ENCODE data around the gene SPECC1.
"Not testable (repeated sequence)": the region's sequence is repeated elsewhere in the genome, so short reads cannot be mapped to it uniquely, and the experiment has no call there.

SPECC1 gene

DNA sequence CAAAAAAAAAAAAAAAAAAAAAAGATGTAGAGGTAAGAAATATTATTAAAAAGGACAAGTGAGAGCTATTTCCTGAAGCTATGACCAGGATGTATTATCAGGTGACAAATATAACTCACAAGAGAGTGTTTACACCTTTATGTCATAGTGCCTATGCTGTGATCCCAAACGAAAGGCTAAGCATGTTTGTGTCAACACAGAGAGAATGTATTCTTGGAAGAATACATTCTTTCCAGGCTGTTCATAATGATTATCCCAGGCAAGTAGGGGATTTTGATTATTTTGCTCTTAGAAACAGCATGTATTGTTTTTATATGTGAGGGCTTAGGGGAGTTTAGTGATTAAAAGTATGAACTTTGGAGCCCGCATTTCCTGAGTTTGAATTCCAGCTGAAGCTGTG lies 175.0 kb downstream of the SPECC1 start:
- DNase-seq: no peak
- Mint-ChIP-seq H3K4me3 (no peak overlapping the region), H3K27ac (no peak overlapping the region), H3K9me3 (no peaks in the 10 kb centered on the region), H3K4me1 (no peaks in the 10 kb centered on the region), H3K27me3 (no peaks in the 10 kb centered on the region)
- no peak for ATAC-seq

DNA sequence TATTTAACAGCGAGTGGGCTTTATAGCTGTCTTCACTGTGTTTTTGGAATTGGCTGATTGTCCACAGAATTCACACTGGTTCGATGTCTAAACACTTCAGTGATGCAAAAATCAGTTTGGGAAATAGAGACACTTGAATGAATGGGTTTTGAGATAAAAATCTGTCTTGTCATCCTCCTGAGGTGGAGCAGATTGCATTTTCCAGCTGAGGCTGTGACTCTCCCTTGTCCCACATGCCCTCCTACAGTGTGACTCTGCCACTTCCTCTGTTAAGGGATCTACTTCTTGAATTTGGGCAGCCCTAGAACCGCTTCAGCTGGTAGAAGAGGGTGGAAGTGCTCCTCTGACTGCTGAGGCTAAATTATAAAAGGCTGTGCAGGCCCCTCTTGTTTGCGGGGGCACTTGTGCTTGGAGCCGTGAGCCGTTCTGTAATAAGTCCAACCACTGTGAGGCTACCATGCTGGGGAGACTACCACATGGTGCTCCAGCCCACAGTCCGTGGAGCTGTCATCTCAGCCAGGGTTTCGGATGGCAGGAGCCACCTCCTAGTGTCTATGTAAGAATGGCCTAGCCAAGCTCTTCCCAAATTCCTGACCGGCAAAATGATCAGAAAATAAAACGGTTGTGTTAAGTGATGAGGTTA lies 175.9 kb downstream of the SPECC1 start:
- no peaks in the 10 kb centered on the region for H3K4me1 Mint-ChIP-seq
- H3K9me3 Mint-ChIP-seq: no peaks in the 10 kb centered on the region
- no peak overlapping the region for H3K4me3 Mint-ChIP-seq
- no peaks in the 10 kb centered on the region for H3K27me3 Mint-ChIP-seq
- no peak for DNase-seq
- ATAC-seq: no peak
- peak overlapping the region in 1 of 2 donors; percentile 74 for H3K27ac Mint-ChIP-seq

DNA sequence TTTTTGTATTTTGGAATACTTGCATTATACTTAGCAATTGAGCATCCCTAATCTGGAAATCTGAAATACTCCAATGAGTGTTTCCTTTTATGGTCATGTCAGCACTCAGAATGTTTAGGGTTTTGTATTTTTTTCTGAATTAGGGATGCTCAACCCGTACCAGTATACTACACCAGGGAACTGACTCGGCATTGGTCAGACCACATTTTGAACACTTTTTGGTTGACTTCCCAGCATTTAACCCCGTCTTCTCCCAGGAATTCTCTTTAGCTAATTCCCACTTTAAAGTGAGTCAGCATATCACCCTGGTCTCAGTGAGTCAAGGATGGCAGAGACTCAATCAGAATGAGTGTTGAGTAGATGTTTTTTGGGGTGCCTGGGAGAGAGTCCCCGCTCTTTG lies 177.9 kb downstream of the SPECC1 start:
- Mint-ChIP-seq H3K4me3 (no peak overlapping the region), H3K4me1 (no peaks in the 10 kb centered on the region), H3K27me3 (no peaks in the 10 kb centered on the region), H3K27ac (no peak overlapping the region), H3K9me3 (no peaks in the 10 kb centered on the region)
- ATAC-seq: no peak
- no peak for DNase-seq

DNA sequence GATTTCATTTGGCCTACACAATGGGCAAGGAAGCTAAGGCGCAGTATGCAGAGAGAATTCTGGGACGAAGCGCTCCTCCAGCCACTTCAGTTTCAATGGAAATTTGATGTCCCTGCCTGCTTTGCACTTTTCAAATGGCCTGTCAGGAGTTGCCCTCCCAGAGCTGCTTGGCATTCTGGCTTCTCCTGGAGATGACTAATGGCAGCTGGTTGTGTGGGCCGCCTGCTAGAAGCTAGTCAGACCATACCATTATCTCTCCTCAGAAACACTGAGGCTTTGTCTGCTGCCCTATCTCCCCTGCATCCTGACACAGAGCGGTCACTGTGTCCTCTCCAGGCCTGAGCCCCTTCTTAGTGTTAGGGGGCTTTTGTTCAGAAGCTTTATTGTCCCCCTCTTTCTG lies 180.1 kb downstream of the SPECC1 start:
- Mint-ChIP-seq H3K27me3 (no peaks in the 10 kb centered on the region), H3K4me1 (no peaks in the 10 kb centered on the region)

DNA sequence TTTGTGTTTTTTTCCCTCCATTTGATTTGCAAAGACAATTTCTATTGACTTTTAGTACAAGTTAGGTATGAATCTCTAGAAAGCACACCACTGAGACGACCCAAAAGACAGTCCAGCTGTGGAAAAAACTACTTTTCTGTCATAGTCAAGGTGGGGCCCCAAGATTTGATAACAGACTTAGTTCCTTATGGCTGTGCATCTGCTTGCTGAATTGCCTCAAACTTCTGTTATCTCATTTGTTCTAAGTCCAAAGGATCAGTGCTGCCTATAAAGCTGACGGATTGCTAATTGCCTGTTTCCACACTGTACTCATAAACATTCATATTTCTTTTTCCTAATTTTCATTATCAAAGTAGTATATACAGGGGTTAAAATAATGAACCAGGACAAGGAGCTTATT lies 180.8 kb downstream of the SPECC1 start:
- H3K4me1 Mint-ChIP-seq: no peaks in the 10 kb centered on the region
- H3K9me3 Mint-ChIP-seq: peaks cover 0 to 5% of the 10 kb centered on the region in 2 donors
- no peaks in the 10 kb centered on the region for H3K27me3 Mint-ChIP-seq
- DNase-seq: no peak
- H3K4me3 Mint-ChIP-seq: no peak overlapping the region
- H3K27ac Mint-ChIP-seq: no peak overlapping the region
- no peak for ATAC-seq

More for the DNA sequence above, 180.1 kb downstream of the SPECC1 start:
- Mint-ChIP-seq H3K4me3 (no peak overlapping the region), H3K27ac (no peak overlapping the region), H3K9me3 (no peaks in the 10 kb centered on the region)
- no peak for DNase-seq
- no peak for ATAC-seq

DNA sequence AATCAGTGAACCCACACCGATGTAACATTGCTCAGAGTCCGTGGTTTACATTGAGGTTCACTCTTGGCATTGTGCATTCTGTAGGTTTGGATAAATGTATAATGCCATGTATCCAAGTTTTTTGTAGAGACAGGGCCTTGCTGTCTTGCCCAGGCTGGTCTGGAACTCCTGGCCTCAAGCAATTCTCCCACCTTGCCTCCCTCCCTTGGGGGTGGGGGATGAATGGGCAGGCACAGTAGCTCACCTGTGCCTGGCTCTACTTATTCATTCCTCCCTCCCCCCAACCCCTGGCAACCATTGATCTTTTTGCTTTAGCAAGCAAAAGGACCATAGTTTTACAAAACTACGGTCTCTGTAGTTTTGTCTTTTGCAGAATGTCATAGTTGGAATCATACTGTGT lies 181.4 kb downstream of the SPECC1 start:
- ATAC-seq (no peak), DNase-seq (no peak)
- no peak overlapping the region for H3K27ac Mint-ChIP-seq
- H3K4me3 Mint-ChIP-seq: no peak overlapping the region
- H3K9me3 Mint-ChIP-seq: peaks cover 0 to 6% of the 10 kb centered on the region in 2 donors
- no peaks in the 10 kb centered on the region for H3K4me1 Mint-ChIP-seq
- H3K27me3 Mint-ChIP-seq: no peaks in the 10 kb centered on the region

DNA sequence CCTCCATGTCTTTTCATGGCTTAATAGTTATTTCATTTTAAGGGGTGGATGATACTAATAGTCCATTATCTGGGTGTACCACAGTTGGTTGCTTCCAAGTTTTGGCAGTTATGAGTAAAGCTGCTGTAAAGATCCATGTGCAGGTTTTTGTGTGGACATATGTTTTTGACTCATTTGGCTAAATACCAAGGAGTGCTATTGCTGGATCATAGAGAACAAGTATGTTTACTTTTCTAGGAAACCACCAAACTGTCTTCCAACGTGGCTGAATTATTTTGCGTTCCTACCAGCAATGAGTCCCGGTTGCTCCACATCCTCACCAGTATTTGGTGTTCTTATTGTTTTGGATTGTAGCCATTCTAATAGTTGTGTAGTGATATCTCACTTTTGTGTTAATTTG lies 181.9 kb downstream of the SPECC1 start:
- Mint-ChIP-seq H3K4me3 (no peak overlapping the region), H3K27me3 (no peaks in the 10 kb centered on the region), H3K27ac (no peak overlapping the region), H3K4me1 (no peaks in the 10 kb centered on the region), H3K9me3 (peaks cover 4 to 6% of the 10 kb centered on the region in 2 donors)
- ATAC-seq: no peak
- DNase-seq: no peak

DNA sequence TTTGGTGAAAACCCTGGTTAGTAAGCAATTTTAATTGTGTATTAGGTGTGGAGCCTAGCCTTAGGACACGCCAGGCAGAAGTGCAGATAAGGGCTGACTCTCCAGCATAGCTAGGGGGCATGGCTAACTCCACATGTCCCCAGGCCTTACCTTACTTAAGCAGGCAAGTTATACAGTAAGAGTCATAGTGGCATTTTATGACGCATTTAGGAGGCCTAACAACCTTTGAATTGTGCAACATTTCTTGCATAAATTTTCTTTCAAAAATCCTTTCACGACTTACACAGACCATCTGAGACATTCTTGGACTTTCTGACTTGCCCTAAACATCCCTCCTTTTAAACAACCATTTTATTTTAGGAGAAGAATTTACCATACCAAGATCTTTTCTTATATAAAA lies 187.1 kb downstream of the SPECC1 start:
- H3K4me3 Mint-ChIP-seq, H3K27me3 Mint-ChIP-seq, ATAC-seq, H3K4me1 Mint-ChIP-seq, H3K27ac Mint-ChIP-seq, DNase-seq: not testable (repeated sequence)
- H3K9me3 Mint-ChIP-seq: peaks cover 6 to 13% of the 10 kb centered on the region in 2 donors

DNA sequence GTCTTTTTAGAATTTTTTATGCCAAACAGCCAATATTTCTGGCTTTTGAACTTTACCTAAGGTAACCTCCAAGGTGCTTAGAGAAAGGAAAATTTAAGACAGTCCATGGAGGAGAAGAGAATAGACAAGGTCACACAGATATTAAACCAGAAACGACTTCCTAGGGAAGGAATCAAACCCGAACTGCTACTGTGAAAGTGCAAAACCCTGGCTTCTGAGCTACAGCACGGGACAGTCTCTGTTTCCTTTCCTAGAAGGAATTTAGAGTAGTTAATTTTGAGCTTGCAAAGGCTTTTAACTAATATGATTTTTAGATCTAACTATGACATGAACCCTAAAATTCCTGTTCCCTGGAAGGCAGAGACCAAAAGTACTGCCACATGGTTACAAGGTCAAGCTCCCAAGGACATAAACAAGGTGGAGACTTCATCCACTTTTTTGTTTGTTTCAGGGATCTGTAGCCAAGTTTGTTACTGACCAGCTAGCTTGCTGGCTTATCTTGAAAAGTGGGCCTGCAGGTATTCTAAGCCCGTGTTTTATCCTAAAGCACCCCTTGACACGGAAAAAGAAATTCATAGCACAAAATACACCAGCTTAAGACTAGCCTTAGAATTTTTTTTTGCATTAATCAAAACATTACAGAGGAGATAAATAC lies 188.2 kb downstream of the SPECC1 start:
- Mint-ChIP-seq H3K4me1 (no peaks in the 10 kb centered on the region), H3K9me3 (peaks cover 6 to 13% of the 10 kb centered on the region in 2 donors), H3K4me3 (no peak overlapping the region), H3K27me3 (no peaks in the 10 kb centered on the region), H3K27ac (no peak overlapping the region)
- ATAC-seq: no peak
- no peak for DNase-seq

DNA sequence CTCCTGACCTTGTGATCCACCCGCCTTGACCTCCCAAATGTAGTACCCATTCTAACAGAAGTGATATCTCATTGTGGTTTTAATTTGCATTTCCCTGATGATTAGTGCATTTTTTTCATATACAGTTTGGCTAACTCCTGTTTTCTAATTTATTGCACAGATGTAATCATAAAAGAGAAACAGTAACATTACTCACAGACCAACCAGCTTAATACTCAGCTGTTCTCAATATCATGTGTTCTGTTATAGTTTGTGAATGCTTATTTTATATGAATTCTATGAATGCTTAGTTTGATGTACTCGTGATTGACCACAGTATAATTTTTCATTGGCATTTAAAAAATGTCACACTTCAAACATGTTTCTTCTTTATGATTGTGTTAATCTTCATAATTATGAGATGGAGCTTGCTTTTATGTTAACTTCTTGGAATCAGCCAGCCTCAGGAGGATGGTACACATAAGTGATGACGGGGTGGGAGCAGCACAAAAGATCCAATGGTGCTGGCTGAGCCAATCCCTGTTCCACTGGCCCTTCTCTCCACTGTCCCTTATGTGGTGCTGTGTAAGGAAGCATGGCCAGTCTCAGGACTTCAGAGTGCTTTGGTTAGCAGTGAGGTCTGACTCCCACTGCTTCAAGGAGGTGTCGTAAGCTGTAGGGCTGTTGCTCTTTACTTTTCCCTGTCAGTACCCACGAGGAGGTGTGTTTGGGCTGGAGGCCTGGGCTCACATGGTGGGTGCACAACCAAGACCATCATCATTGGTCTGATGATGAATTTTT lies 191.0 kb downstream of the SPECC1 start:
- Mint-ChIP-seq H3K27me3 (no peaks in the 10 kb centered on the region), H3K9me3 (peaks cover 6 to 8% of the 10 kb centered on the region in 2 donors), H3K4me1 (peaks cover 13% of the 10 kb centered on the region), H3K4me3 (no peak overlapping the region), H3K27ac (no peak overlapping the region)
- DNase-seq (no peak), ATAC-seq (no peak)

DNA sequence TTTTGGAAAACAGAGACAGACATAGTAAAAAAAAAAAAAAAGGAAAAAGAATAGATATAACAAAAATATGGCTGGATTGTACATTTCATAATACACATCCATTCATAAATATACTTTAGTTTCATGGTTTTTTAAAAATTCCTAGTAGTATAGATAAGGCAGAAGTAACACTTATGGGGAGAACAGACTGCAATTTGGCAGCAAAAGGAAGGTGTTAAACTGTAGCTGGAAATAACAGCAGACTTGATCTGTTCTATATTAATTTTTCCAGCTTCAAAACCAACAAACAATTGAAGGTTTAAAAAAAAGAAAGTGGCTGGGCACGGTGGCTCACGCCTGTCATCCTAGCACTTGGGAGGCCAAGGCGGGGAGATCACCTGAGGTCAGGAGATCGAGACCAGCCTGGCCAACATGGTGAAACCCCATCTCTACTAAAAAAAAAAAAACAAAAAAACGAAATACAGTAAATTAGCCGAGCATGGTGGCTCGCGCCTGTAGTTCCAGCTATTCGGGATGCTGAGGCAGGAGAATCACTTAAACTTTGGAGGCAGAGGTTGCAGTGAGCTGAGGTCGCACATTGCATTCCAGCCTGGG lies 191.8 kb downstream of the SPECC1 start:
- no peak overlapping the region for H3K4me3 Mint-ChIP-seq
- no peak for ATAC-seq
- no peak for DNase-seq
- peaks cover 21% of the 10 kb centered on the region for H3K4me1 Mint-ChIP-seq
- H3K9me3 Mint-ChIP-seq: peaks cover 4 to 8% of the 10 kb centered on the region in 2 donors
- H3K27ac Mint-ChIP-seq: peak overlapping the region in 1 of 2 donors; percentile 40
- no peaks in the 10 kb centered on the region for H3K27me3 Mint-ChIP-seq

DNA sequence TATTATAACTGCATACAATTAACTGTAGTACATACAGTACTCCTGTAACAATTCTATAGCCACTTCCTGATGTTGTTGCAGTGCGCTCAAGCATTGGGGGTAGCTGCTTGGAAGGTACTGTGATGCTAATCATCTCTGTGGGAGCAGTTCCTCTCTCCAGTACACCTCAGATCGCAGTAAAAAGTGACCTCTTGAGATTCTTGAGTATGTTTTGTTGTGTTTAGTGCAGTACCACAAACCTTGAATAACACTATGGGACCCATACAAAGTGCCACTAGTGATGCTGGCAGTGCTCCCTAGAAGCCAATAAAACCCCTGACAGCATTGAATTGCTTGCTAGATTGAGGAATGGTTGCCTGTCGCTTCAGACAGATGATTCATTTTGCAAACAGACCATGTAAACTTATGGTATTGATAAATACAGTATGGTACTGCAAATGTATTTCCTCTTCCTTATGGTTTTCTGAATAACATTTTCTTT lies 193.0 kb downstream of the SPECC1 start:
- ATAC-seq (no peak), DNase-seq (no peak)
- H3K27me3 Mint-ChIP-seq: no peaks in the 10 kb centered on the region
- no peak overlapping the region for H3K4me3 Mint-ChIP-seq
- H3K27ac Mint-ChIP-seq: no peak overlapping the region
- H3K9me3 Mint-ChIP-seq: peaks cover 0 to 8% of the 10 kb centered on the region in 2 donors
- H3K4me1 Mint-ChIP-seq: peaks cover 29% of the 10 kb centered on the region

DNA sequence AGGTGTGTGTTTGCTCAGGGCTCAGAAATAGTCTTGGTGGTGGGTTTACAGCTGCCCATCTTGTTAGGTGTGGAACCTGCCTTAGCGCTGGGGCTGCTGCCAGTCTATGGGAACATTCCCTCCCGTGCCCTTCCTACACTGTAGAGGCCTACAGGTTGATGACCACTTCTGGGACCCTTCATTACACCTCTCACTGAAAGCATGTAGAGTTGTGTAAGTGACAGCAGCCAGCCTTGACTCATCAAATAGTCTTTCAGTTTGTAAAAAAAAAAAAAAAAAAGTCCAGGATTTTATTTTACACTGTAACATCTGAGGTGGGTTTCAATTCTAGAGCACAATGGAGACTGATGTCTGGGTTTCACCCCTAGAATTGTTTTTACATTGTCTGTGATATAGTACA lies 193.9 kb downstream of the SPECC1 start:
- Mint-ChIP-seq H3K27ac (peak overlapping the region in 1 of 2 donors; percentile 37), H3K27me3 (no peaks in the 10 kb centered on the region), H3K4me1 (peaks cover 31% of the 10 kb centered on the region), H3K4me3 (no peak overlapping the region), H3K9me3 (peaks cover 0 to 8% of the 10 kb centered on the region in 2 donors)
- ATAC-seq (no peak), DNase-seq (no peak)

DNA sequence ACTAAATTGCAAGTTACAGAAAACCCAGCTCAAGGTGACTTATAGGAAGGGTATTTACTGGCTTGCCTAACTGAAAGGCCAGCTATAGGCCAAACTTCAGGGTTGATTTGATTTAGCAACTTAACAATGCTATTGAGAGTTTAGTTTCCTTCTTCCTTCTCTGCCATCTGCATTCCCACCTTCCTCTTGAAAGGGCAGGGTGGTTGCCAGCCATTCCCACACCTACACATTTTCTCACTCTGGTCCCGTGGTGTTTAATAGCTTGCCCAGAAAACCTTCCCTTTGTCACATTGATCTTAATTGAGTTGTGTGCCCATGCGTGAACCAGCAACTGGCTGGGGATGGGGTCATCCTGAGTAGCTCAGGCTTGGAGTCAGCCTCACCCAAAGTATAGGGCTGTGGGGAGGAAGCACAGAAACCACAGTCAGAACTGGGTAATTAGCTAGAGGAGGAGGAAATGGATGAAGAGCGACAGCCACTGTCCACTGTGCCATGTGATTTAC lies 194.7 kb downstream of the SPECC1 start:
- Mint-ChIP-seq H3K27ac (no peak overlapping the region), H3K4me3 (no peak overlapping the region)
- ATAC-seq: no peak

DNA sequence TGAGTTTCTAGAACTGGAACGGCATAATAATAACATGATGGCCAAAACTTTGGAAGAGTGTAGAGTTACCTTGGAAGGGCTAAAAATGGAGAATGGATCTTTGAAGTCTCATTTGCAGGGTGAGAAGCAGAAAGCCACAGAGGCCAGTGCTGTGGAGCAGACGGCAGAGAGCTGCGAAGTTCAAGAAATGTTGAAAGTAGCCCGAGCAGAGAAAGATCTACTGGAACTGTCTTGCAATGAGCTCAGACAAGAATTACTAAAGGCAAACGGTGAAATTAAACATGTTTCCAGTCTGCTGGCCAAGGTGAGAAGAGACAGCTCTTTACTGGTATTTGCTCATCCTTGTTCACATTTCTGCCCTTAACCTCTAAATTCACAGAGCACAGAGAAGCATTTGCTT lies 196.4 kb downstream of the SPECC1 start:
- H3K9me3 Mint-ChIP-seq: no peaks in the 10 kb centered on the region
- H3K27ac Mint-ChIP-seq: no peak overlapping the region
- H3K4me3 Mint-ChIP-seq: peak overlapping the region in 1 of 2 donors; percentile 20
- H3K27me3 Mint-ChIP-seq: no peaks in the 10 kb centered on the region
- no peak for ATAC-seq
- DNase-seq: no peak
- peaks cover 31% of the 10 kb centered on the region for H3K4me1 Mint-ChIP-seq

More for the DNA sequence above, 194.7 kb downstream of the SPECC1 start:
- Mint-ChIP-seq H3K27me3 (no peaks in the 10 kb centered on the region), H3K9me3 (no peaks in the 10 kb centered on the region), H3K4me1 (peaks cover 31% of the 10 kb centered on the region)
- no peak for DNase-seq
